ENCODE results near the gene CALCOCO2. TPM values are rescaled to one million over a fixed set of nuclear protein-coding genes. Genes with fewer than 3 reads are reported as not detected.

Gene CALCOCO2
- total and polyA plus RNA-seq, 10 of the 15 experiments (the other 5 are each of a cell fraction or from before 2014, with no cell fraction given): 20.2 to 138 (median 53.1) TPM

- H4K20me1 ChIP-seq (ENCODE audit: control insufficient read depth, insufficient read depth): no peaks in the 10 kb centered on the region
- intact Hi-C loops (cut with micrococcal nuclease; ENCODE audit: unreplicated experiment): no loop called here
- no peaks in the 10 kb centered on the region for H3K36me3 ChIP-seq (ENCODE audit: control insufficient read depth in 2 of 2, insufficient read depth in 2 of 2, low read length in 1 of 2)
- SMC1A ChIA-PET (ENCODE audit: uncharacterized antibody, unreplicated experiment): interaction anchor here (0.6 to 11.9 kb wide), 7 partner anchors 8 to 487 kb away, joined by 3 to 281 read pairs (median 5); partner anchors contain the start of gene TTLL6
- POLR2A ChIA-PET: interaction anchor here (1.4 kb wide), 1 partner anchor 35 kb away, joined by 3 read pairs; no protein-coding TSS in a partner anchor
- ATAC-seq: no peak; the same call in 2 of the 3 replicates
- DNase-seq (ENCODE audit: low read depth, low spot score): no peak
- H3K4me2 ChIP-seq (ENCODE audit: control insufficient read depth, insufficient read depth): no peak overlapping the region
- no peak overlapping the region for H3K4me3 ChIP-seq
- H3K27me3 ChIP-seq (replicated peaks in 1 of 2; ENCODE audit: control insufficient read depth in 2 of 2, insufficient read depth in 2 of 2, low read length in 1 of 2): no peaks in the 10 kb centered on the region
- in situ Hi-C loops (cut with MboI): no loop called here
- H3K9ac ChIP-seq (ENCODE audit: control insufficient read depth, insufficient read depth, low read length): no peak overlapping the region
- FAIRE-seq: no peak
- H3K27ac ChIP-seq (ENCODE audit: control insufficient read depth, insufficient read depth): no peak overlapping the region
- WGBS (ENCODE audit: insufficient coverage, insufficient replicate concordance, low lambda C conversion rate, missing lambda C conversion rate): 46% methylated on average over 4 of the region's 4 CpGs
- no peak overlapping the region for H2AFZ ChIP-seq (ENCODE audit: control insufficient read depth, low read depth, low read length)
- H3K4me1 ChIP-seq (ENCODE audit: control insufficient read depth, insufficient read depth, low read length): no peaks in the 10 kb centered on the region
- CTCF ChIA-PET: interaction anchor here (0.8 to 18.3 kb wide), 8 partner anchors 8 to 192 kb away, joined by 3 to 490 read pairs (median 6); partner anchors contain the start of gene TTLL6
- H3K79me2 ChIP-seq (ENCODE audit: control insufficient read depth, insufficient read depth, low read length): no peaks in the 10 kb centered on the region
- RAD21 ChIA-PET (ENCODE audit: unreplicated experiment): interaction anchor here (17.3 kb wide), 1 partner anchor 60 kb away, joined by 376 read pairs; the partner anchor contains the start of gene TTLL6
- H3K9me3 ChIP-seq (replicated peaks; ENCODE audit: control insufficient read depth, insufficient read depth, low read length): no peaks in the 10 kb centered on the region
- no TSS peak for BruUV-seq (replicated peaks)
- TF ChIP-seq POU2F2 (IDR thresholded peaks at IDR 0.05; ENCODE audit: borderline replicate concordance, low read depth, low read length) (no peak), KDM1A (IDR thresholded peaks at IDR 0.05; ENCODE audit: borderline replicate concordance) (no peak), NBN (IDR thresholded peaks at IDR 0.05) (no peak), ZNF622 (IDR thresholded peaks at IDR 0.05) (no peak), CEBPB (IDR thresholded peaks at IDR 0.05; ENCODE audit: borderline replicate concordance in 1 of 2, low read depth in 2 of 2, low read length in 2 of 2) (no peak), HDAC2 (IDR thresholded peaks at IDR 0.05) (no peak), ATF3 (IDR thresholded peaks at IDR 0.05; ENCODE audit: borderline replicate concordance, extremely low read depth, low read depth, low read length) (no peak), SMAD1 (IDR thresholded peaks at IDR 0.05; ENCODE audit: low read depth, partially characterized antibody) (no peak), POLR2A (IDR thresholded peaks at IDR 0.05; ENCODE audit: low read depth, low read length) (no peak)
- TF ChIP-seq, protein P1, sequence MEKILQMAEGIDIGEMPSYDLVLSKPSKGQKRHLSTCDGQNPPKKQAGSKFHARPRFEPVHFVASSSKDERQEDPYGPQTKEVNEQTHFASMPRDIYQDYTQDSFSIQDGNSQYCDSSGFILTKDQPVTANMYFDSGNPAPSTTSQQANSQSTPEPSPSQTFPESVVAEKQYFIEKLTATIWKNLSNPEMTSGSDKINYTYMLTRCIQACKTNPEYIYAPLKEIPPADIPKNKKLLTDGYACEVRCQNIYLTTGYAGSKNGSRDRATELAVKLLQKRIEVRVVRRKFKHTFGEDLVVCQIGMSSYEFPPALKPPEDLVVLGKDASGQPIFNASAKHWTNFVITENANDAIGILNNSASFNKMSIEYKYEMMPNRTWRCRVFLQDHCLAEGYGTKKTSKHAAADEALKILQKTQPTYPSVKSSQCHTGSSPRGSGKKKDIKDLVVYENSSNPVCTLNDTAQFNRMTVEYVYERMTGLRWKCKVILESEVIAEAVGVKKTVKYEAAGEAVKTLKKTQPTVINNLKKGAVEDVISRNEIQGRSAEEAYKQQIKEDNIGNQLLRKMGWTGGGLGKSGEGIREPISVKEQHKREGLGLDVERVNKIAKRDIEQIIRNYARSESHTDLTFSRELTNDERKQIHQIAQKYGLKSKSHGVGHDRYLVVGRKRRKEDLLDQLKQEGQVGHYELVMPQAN (conservative IDR thresholded peaks at IDR 0.05): no peak
- TF ChIP-seq, protein P2, sequence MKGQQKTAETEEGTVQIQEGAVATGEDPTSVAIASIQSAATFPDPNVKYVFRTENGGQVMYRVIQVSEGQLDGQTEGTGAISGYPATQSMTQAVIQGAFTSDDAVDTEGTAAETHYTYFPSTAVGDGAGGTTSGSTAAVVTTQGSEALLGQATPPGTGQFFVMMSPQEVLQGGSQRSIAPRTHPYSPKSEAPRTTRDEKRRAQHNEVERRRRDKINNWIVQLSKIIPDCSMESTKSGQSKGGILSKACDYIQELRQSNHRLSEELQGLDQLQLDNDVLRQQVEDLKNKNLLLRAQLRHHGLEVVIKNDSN (IDR thresholded peaks at IDR 0.05; ENCODE audit: borderline replicate concordance, extremely low read length, insufficient read depth, low read depth, low read length): no peak
- TF ChIP-seq, protein P3, sequence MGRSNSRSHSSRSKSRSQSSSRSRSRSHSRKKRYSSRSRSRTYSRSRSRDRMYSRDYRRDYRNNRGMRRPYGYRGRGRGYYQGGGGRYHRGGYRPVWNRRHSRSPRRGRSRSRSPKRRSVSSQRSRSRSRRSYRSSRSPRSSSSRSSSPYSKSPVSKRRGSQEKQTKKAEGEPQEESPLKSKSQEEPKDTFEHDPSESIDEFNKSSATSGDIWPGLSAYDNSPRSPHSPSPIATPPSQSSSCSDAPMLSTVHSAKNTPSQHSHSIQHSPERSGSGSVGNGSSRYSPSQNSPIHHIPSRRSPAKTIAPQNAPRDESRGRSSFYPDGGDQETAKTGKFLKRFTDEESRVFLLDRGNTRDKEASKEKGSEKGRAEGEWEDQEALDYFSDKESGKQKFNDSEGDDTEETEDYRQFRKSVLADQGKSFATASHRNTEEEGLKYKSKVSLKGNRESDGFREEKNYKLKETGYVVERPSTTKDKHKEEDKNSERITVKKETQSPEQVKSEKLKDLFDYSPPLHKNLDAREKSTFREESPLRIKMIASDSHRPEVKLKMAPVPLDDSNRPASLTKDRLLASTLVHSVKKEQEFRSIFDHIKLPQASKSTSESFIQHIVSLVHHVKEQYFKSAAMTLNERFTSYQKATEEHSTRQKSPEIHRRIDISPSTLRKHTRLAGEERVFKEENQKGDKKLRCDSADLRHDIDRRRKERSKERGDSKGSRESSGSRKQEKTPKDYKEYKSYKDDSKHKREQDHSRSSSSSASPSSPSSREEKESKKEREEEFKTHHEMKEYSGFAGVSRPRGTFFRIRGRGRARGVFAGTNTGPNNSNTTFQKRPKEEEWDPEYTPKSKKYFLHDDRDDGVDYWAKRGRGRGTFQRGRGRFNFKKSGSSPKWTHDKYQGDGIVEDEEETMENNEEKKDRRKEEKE (IDR thresholded peaks at IDR 0.05): no peak
- TF ChIP-seq, protein P4, sequence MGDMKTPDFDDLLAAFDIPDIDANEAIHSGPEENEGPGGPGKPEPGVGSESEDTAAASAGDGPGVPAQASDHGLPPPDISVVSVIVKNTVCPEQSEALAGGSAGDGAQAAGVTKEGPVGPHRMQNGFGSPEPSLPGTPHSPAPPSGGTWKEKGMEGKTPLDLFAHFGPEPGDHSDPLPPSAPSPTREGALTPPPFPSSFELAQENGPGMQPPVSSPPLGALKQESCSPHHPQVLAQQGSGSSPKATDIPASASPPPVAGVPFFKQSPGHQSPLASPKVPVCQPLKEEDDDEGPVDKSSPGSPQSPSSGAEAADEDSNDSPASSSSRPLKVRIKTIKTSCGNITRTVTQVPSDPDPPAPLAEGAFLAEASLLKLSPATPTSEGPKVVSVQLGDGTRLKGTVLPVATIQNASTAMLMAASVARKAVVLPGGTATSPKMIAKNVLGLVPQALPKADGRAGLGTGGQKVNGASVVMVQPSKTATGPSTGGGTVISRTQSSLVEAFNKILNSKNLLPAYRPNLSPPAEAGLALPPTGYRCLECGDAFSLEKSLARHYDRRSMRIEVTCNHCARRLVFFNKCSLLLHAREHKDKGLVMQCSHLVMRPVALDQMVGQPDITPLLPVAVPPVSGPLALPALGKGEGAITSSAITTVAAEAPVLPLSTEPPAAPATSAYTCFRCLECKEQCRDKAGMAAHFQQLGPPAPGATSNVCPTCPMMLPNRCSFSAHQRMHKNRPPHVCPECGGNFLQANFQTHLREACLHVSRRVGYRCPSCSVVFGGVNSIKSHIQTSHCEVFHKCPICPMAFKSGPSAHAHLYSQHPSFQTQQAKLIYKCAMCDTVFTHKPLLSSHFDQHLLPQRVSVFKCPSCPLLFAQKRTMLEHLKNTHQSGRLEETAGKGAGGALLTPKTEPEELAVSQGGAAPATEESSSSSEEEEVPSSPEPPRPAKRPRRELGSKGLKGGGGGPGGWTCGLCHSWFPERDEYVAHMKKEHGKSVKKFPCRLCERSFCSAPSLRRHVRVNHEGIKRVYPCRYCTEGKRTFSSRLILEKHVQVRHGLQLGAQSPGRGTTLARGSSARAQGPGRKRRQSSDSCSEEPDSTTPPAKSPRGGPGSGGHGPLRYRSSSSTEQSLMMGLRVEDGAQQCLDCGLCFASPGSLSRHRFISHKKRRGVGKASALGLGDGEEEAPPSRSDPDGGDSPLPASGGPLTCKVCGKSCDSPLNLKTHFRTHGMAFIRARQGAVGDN (IDR thresholded peaks at IDR 0.05): no peak
Measured at GRCh38 chr17:48871035-48871550, 40.3 kb downstream of the CALCOCO2 start.
